CD14-positive monocyte (primary cell): Measurements from ENCODE around the gene FGFR4. TPM values are rescaled to one million over a fixed set of nuclear protein-coding genes. Genes with fewer than 3 reads are reported as not detected.

Experiments used
- DNase-seq, 3 donors: peaks; one replicate each; pipeline ENCODE4 v3.0.0-alpha.2; 2011 to 2022
- H2AFZ ChIP-seq: 2 replicates; pipeline ENCODE4 v1.6.0; 2012; ENCODE audit warnings: mild to moderate bottlenecking, low read depth, low read length, inconsistent platforms; ENCODE audit not compliant: insufficient read depth, poor library complexity, severe bottlenecking
- H3K27ac ChIP-seq, 2 donors: 1 replicate in 1 of 2; 2 replicates in 1 of 2; pipeline ENCODE4 v1.5.1; 2012 to 2013; ENCODE audit warnings: low read length in 2 of 2, control low read depth in 1 of 2, inconsistent platforms in 1 of 2, low read depth in 1 of 2, mild to moderate bottlenecking in 1 of 2
- H3K27me3 ChIP-seq, 2 donors: one replicate each; pipeline versions ENCODE4 v1.6.0 to v1.6.1; 2011 to 2013; ENCODE audit warnings: low read length in 2 of 2; ENCODE audit not compliant: control insufficient read depth in 2 of 2, insufficient read depth in 2 of 2
- H3K36me3 ChIP-seq, 2 donors: replicated peaks in 1 of 2; 1 replicate in 1 of 2; 2 replicates in 1 of 2; pipeline versions ENCODE4 v1.5.1 to v1.6.1; 2012 to 2013; ENCODE audit warnings: low read length in 2 of 2, control low read depth in 1 of 2, inconsistent platforms in 1 of 2, mild to moderate bottlenecking in 1 of 2; ENCODE audit not compliant: insufficient read depth in 2 of 2, control insufficient read depth in 1 of 2
- H3K4me1 ChIP-seq, 2 donors: 1 replicate in 1 of 2; 2 replicates in 1 of 2; pipeline versions ENCODE4 v1.5.1 to v1.6.1; 2012 to 2013; ENCODE audit warnings: low read length in 2 of 2, control low read depth in 1 of 2, inconsistent platforms in 1 of 2, mild to moderate bottlenecking in 1 of 2, moderate library complexity in 1 of 2; ENCODE audit not compliant: insufficient read depth in 2 of 2, control insufficient read depth in 1 of 2
- H3K4me2 ChIP-seq: replicated peaks from 2 replicates; pipeline ENCODE3; 2012; ENCODE audit warnings: low read length, moderate library complexity, mild to moderate bottlenecking; ENCODE audit not compliant: poor library complexity, severe bottlenecking; ENCODE audit errors: extremely low read depth
- H3K4me3 ChIP-seq, 3 experiments: fragments of 200-600 bp in 1 of 3; sonication (generic) in 1 of 3; replicated peaks in 1 of 3; 1 replicate in 2 of 3; 2 replicates in 1 of 3; pipeline ENCODE4 v1.5.1; 2011 to 2013; ENCODE audit warnings: low read length in 3 of 3, mild to moderate bottlenecking in 3 of 3, control low read depth in 2 of 3, low read depth in 2 of 3, inconsistent platforms in 1 of 3, moderate library complexity in 1 of 3
- H3K79me2 ChIP-seq: 2 replicates; pipeline ENCODE4 v1.6.0; 2012; ENCODE audit warnings: mild to moderate bottlenecking, control low read depth, inconsistent platforms, low read length, moderate library complexity; ENCODE audit not compliant: insufficient read depth
- H3K9ac ChIP-seq: 2 replicates; pipeline ENCODE4 v1.6.0; 2017; ENCODE audit warnings: low read length, mild to moderate bottlenecking; ENCODE audit not compliant: insufficient read depth, poor library complexity, severe bottlenecking
- H3K9me3 ChIP-seq, 2 donors: replicated peaks in 1 of 2; 1 replicate in 1 of 2; 2 replicates in 1 of 2; pipeline versions ENCODE4 v1.5.1 to v1.6.1; 2012 to 2013; ENCODE audit warnings: low read length in 2 of 2, control low read depth in 1 of 2; ENCODE audit not compliant: control insufficient read depth in 1 of 2, insufficient read depth in 1 of 2
- H4K20me1 ChIP-seq: 2 replicates; pipeline ENCODE4 v1.6.0; 2012; ENCODE audit warnings: mild to moderate bottlenecking, low read length, control low read depth, moderate library complexity; ENCODE audit not compliant: insufficient read depth
- H3K27ac Mint-ChIP-seq, 7 donors: one replicate each; pipeline ENCODE4 v1.8.0; 2020; ENCODE audit warnings: mild to moderate bottlenecking in 7 of 7, mixed read lengths in 7 of 7, moderate library complexity in 6 of 7, inconsistent platforms in 2 of 7
- H3K27me3 Mint-ChIP-seq, 3 donors: one replicate each; pipeline ENCODE4 v1.8.0; 2021 to 2022; ENCODE audit warnings: low read depth in 3 of 3, mild to moderate bottlenecking in 3 of 3, mixed read lengths in 3 of 3, moderate library complexity in 3 of 3, inconsistent platforms in 1 of 3
- H3K36me3 Mint-ChIP-seq, 2 donors: one replicate each; pipeline ENCODE4 v1.8.0; 2020; ENCODE audit warnings: mixed read lengths in 2 of 2, inconsistent platforms in 1 of 2, mild to moderate bottlenecking in 1 of 2
- H3K4me1 Mint-ChIP-seq: one replicate; pipeline ENCODE4 v1.8.0; 2020; ENCODE audit warnings: mild to moderate bottlenecking, mixed read lengths
- H3K4me3 Mint-ChIP-seq, 2 donors: one replicate each; pipeline ENCODE4 v1.8.0; 2020; ENCODE audit warnings: mild to moderate bottlenecking in 2 of 2, mixed read lengths in 2 of 2, moderate library complexity in 1 of 2
- H3K9me3 Mint-ChIP-seq, 7 donors: one replicate each; pipeline ENCODE4 v1.8.0; 2020 to 2022; ENCODE audit warnings: mixed read lengths in 7 of 7, mild to moderate bottlenecking in 6 of 7, moderate library complexity in 6 of 7, inconsistent platforms in 2 of 7
- WGBS: methylation state at CpG from one replicate; pipeline ENCODE4 v1.1.5; 2013; ENCODE audit warnings: missing lambda C conversion rate; ENCODE audit not compliant: insufficient coverage; 5-methylcytosine and 5-hydroxymethylcytosine counted together
- intact Hi-C, 2 donors: fragments of 100-400 bp; cut with micrococcal nuclease; formaldehyde crosslinking; loops; one replicate each; pipeline versions ENCODE4 v1.15.0 to v1.15.1; 2023
- polyA plus RNA-seq, 3 donors: library from polyadenylated mRNA; depleted of rRNA in 1 of 3; unstranded in 2 of 3; stranded (reverse) in 1 of 3; fragments of 300-500 nt in 2 of 3; fragments of >200 nt in 1 of 3; fragmentation: Illumina TruSeq in 2 of 3; gene quantifications; 1 replicate in 2 of 3; 2 replicates in 1 of 3; pipeline ENCODE4 v1.2.3, GENCODE V29; 2012 to 2021
- TF ChIP-seq, protein P1 (sequence below): fragments of 200-600 bp; IDR thresholded peaks from one replicate; pipeline ENCODE4 v1.8.0; 2022; ENCODE audit warnings: antibody characterized with exemption, mild to moderate bottlenecking

FGFR4 gene
- polyA plus RNA-seq, 3 donors = 0.39 TPM; not detected in 2

GRCh38 chr5:177099422-177100093 lies 12.8 kb downstream of the FGFR4 start:
- 69% methylated on average over 6 of the region's 13 CpGs for WGBS
- no peaks in the 10 kb centered on the region for H3K4me1 ChIP-seq
- H3K27ac Mint-ChIP-seq = no peak overlapping the region
- no peak overlapping the region for H2AFZ ChIP-seq
- no peak overlapping the region for H3K27ac ChIP-seq
- H3K36me3 ChIP-seq = no peaks in the 10 kb centered on the region
- no peak overlapping the region for H3K4me3 ChIP-seq
- peaks cover 0 to 3% (median 0%) of the 10 kb centered on the region in 7 donors for H3K9me3 Mint-ChIP-seq
- no peaks in the 10 kb centered on the region for H3K36me3 Mint-ChIP-seq
- no peak for DNase-seq
- H4K20me1 ChIP-seq = no peaks in the 10 kb centered on the region
- no peaks in the 10 kb centered on the region for H3K79me2 ChIP-seq
- H3K9ac ChIP-seq = no peak overlapping the region
- H3K9me3 ChIP-seq = no peaks in the 10 kb centered on the region
- TF ChIP-seq, protein P1, sequence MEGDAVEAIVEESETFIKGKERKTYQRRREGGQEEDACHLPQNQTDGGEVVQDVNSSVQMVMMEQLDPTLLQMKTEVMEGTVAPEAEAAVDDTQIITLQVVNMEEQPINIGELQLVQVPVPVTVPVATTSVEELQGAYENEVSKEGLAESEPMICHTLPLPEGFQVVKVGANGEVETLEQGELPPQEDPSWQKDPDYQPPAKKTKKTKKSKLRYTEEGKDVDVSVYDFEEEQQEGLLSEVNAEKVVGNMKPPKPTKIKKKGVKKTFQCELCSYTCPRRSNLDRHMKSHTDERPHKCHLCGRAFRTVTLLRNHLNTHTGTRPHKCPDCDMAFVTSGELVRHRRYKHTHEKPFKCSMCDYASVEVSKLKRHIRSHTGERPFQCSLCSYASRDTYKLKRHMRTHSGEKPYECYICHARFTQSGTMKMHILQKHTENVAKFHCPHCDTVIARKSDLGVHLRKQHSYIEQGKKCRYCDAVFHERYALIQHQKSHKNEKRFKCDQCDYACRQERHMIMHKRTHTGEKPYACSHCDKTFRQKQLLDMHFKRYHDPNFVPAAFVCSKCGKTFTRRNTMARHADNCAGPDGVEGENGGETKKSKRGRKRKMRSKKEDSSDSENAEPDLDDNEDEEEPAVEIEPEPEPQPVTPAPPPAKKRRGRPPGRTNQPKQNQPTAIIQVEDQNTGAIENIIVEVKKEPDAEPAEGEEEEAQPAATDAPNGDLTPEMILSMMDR = no peak
- H3K4me3 Mint-ChIP-seq = no peak overlapping the region
- H3K27me3 Mint-ChIP-seq = peaks cover 4 to 11% (median 5%) of the 10 kb centered on the region in 3 donors
- no peaks in the 10 kb centered on the region for H3K27me3 ChIP-seq
- H3K4me1 Mint-ChIP-seq = peaks cover 4% of the 10 kb centered on the region
- intact Hi-C loops = no loop called here
- H3K4me2 ChIP-seq = no peak overlapping the region

DNA sequence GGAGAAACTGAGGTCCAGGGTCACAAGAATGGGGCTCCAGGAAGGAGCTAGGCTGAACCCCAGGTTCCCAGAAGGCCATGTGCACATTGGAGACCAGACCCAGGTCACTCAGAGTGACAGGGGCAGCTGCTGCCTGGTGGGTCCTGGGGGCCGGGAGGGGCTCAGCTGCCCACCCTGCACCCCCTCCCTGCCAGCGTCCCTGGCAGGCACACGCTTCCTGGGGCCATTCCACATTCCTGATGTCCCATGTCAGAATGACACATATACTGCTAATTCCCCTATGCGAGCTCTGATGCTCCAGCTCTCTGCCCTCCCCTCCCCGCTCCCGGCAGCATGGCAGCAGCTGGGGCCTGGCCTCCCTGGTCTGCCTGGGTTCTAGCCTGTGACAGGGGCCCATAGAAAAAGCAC lies 14.0 kb downstream of the FGFR4 start:
- no peak overlapping the region for H3K27ac Mint-ChIP-seq
- H3K27me3 ChIP-seq = no peaks in the 10 kb centered on the region
- 85% methylated on average over 6 of the region's 6 CpGs for WGBS
- H3K27ac ChIP-seq = no peak overlapping the region
- H3K9me3 ChIP-seq = no peaks in the 10 kb centered on the region
- peaks cover 4 to 11% (median 5%) of the 10 kb centered on the region in 3 donors for H3K27me3 Mint-ChIP-seq
- no peak for DNase-seq
- H3K4me3 Mint-ChIP-seq = no peak overlapping the region
- no peaks in the 10 kb centered on the region for H3K4me1 ChIP-seq
- H3K9me3 Mint-ChIP-seq = peaks cover 0 to 3% (median 0%) of the 10 kb centered on the region in 7 donors
- no peak overlapping the region for H2AFZ ChIP-seq
- TF ChIP-seq, protein P1 = no peak
- H3K4me1 Mint-ChIP-seq = no peaks in the 10 kb centered on the region
- H4K20me1 ChIP-seq = no peaks in the 10 kb centered on the region
- no peak overlapping the region for H3K9ac ChIP-seq
- H3K4me2 ChIP-seq = no peak overlapping the region
- no peaks in the 10 kb centered on the region for H3K36me3 Mint-ChIP-seq
- H3K79me2 ChIP-seq = no peaks in the 10 kb centered on the region
- no peaks in the 10 kb centered on the region for H3K36me3 ChIP-seq
- intact Hi-C loops = no loop called here
- H3K4me3 ChIP-seq = no peak overlapping the region
